H9 (cell line): ENCODE results near the gene DCDC1. TPM values are rescaled to one million over a fixed set of nuclear protein-coding genes. Genes with fewer than 3 reads are reported as not detected.

ENCODE experiments used
- DNase-seq: peaks from one replicate; pipeline ENCODE4 v3.0.0-alpha.2; 2017
- H2AFZ ChIP-seq: one replicate; pipeline ENCODE4 v1.6.1; 2013; ENCODE audit warnings: mild to moderate bottlenecking, low read length, control low read depth, moderate library complexity
- H2AK5ac ChIP-seq: 2 replicates; pipeline ENCODE4 v1.6.1; 2013; ENCODE audit warnings: low read length, control low read depth, mixed read lengths; ENCODE audit not compliant: insufficient read length
- H2BK120ac ChIP-seq: one replicate; pipeline ENCODE4 v1.6.1; 2013; ENCODE audit warnings: low read depth, mild to moderate bottlenecking, low read length, control low read depth, inconsistent platforms; ENCODE audit not compliant: poor library complexity, severe bottlenecking
- H2BK12ac ChIP-seq: 2 replicates; pipeline ENCODE4 v1.6.1; 2013; ENCODE audit warnings: low read length, control low read depth, mixed read lengths, low read depth; ENCODE audit not compliant: insufficient read length
- H2BK15ac ChIP-seq: 2 replicates; pipeline ENCODE4 v1.6.1; 2013; ENCODE audit warnings: low read depth, low read length, control low read depth
- H2BK20ac ChIP-seq: one replicate; pipeline ENCODE4 v1.6.1; 2013; ENCODE audit warnings: low read depth, mild to moderate bottlenecking, low read length, control low read depth, inconsistent platforms; ENCODE audit not compliant: poor library complexity, severe bottlenecking
- H2BK5ac ChIP-seq: 2 replicates; pipeline ENCODE4 v1.6.1; 2013; ENCODE audit warnings: low read length, control low read depth, mixed read lengths; ENCODE audit not compliant: insufficient read length
- H3K14ac ChIP-seq: 2 replicates; pipeline ENCODE4 v1.6.1; 2013; ENCODE audit warnings: low read length, control low read depth; ENCODE audit not compliant: insufficient read depth
- H3K18ac ChIP-seq: 2 replicates; pipeline ENCODE4 v1.6.1; 2013; ENCODE audit warnings: low read depth, mild to moderate bottlenecking, mixed read lengths, low read length, control low read depth; ENCODE audit not compliant: insufficient read length
- H3K23ac ChIP-seq: 2 replicates; pipeline ENCODE4 v1.6.1; 2013; ENCODE audit warnings: low read length, control low read depth, mixed read lengths, low read depth; ENCODE audit not compliant: insufficient read length
- H3K23me2 ChIP-seq: 2 replicates; pipeline ENCODE4 v1.6.1; 2013; ENCODE audit warnings: low read depth, mild to moderate bottlenecking, mixed read lengths, low read length, control low read depth; ENCODE audit not compliant: insufficient read length, poor library complexity, severe bottlenecking
- H3K27ac ChIP-seq: 2 replicates; pipeline ENCODE4 v1.5.1; 2013; ENCODE audit warnings: low read length, control low read depth, mixed read lengths, low read depth; ENCODE audit not compliant: insufficient read length
- H3K27me3 ChIP-seq: 2 replicates; pipeline ENCODE4 v1.6.1; 2013; ENCODE audit warnings: low read length, control low read depth, inconsistent platforms; ENCODE audit not compliant: insufficient read depth
- H3K4ac ChIP-seq: 2 replicates; pipeline ENCODE4 v1.6.1; 2013; ENCODE audit warnings: low read depth, mild to moderate bottlenecking, control low read depth, inconsistent platforms, low read length, moderate library complexity
- H3K4me1 ChIP-seq: 2 replicates; pipeline ENCODE4 v1.6.1; 2013; ENCODE audit warnings: low read length, control low read depth, inconsistent platforms; ENCODE audit not compliant: insufficient read depth
- H3K4me2 ChIP-seq: 2 replicates; pipeline ENCODE4 v1.6.1; 2013; ENCODE audit warnings: low read length, control low read depth, mixed read lengths; ENCODE audit not compliant: insufficient read length, insufficient read depth
- H3K56ac ChIP-seq: 2 replicates; pipeline ENCODE4 v1.6.1; 2013; ENCODE audit warnings: low read depth, mild to moderate bottlenecking, mixed read lengths, low read length, control low read depth; ENCODE audit not compliant: insufficient read length
- H3K79me1 ChIP-seq: 2 replicates; pipeline ENCODE4 v1.6.1; 2013; ENCODE audit warnings: low read depth, mild to moderate bottlenecking, moderate library complexity, low read length, control low read depth, inconsistent platforms; ENCODE audit not compliant: insufficient read depth, poor library complexity, severe bottlenecking
- H3K79me2 ChIP-seq: 2 replicates; pipeline ENCODE4 v1.6.1; 2013; ENCODE audit warnings: low read length, control low read depth, inconsistent platforms; ENCODE audit not compliant: insufficient read depth
- H3K9ac ChIP-seq: 2 replicates; pipeline ENCODE4 v1.6.1; 2013; ENCODE audit warnings: low read length, control low read depth, mixed read lengths; ENCODE audit not compliant: insufficient read length; ENCODE audit errors: extremely low read depth
- H3K9me3 ChIP-seq: one replicate; pipeline ENCODE4 v1.6.1; 2013; ENCODE audit warnings: low read depth, low read length, inconsistent platforms; ENCODE audit not compliant: control insufficient read depth
- H3T11ph ChIP-seq: one replicate; pipeline ENCODE4 v1.6.1; 2013; ENCODE audit warnings: mild to moderate bottlenecking, low read length, control low read depth, inconsistent platforms
- H4K20me1 ChIP-seq: one replicate; pipeline ENCODE4 v1.6.1; 2013; ENCODE audit not compliant: control insufficient read depth, insufficient read length, insufficient read depth
- H4K5ac ChIP-seq: 2 replicates; pipeline ENCODE4 v1.6.1; 2013; ENCODE audit warnings: low read depth, mild to moderate bottlenecking, mixed read lengths, low read length, control low read depth; ENCODE audit not compliant: insufficient read length
- H4K8ac ChIP-seq: replicated peaks from 2 replicates; pipeline ENCODE4 v1.6.1; 2013; ENCODE audit warnings: low read length, control low read depth, mixed read lengths, low read depth; ENCODE audit not compliant: insufficient read length
- H4K91ac ChIP-seq: 2 replicates; pipeline ENCODE4 v1.6.1; 2013; ENCODE audit warnings: low read depth, mild to moderate bottlenecking, moderate library complexity, mixed read lengths, low read length, control low read depth; ENCODE audit not compliant: insufficient read length
- H3K27ac Mint-ChIP-seq, 3 experiments: 2 replicates in 2 of 3; 3 replicates in 1 of 3; pipeline ENCODE4 v1.8.0; 2020 to 2021; ENCODE audit warnings: mixed read lengths in 3 of 3, mild to moderate bottlenecking in 1 of 3, moderate library complexity in 1 of 3
- H3K27me3 Mint-ChIP-seq: 2 replicates; pipeline ENCODE4 v1.8.0; 2021; ENCODE audit warnings: low read depth, mild to moderate bottlenecking, moderate library complexity, mixed read lengths
- H3K36me3 Mint-ChIP-seq, 3 experiments: 2 replicates in 2 of 3; 3 replicates in 1 of 3; pipeline ENCODE4 v1.8.0; 2020 to 2021; ENCODE audit warnings: low read depth in 3 of 3, mixed read lengths in 3 of 3; ENCODE audit not compliant: insufficient read depth in 1 of 3
- H3K4me1 Mint-ChIP-seq, 2 experiments: 2 replicates each; pipeline ENCODE4 v1.8.0; 2020; ENCODE audit warnings: mixed read lengths in 2 of 2
- H3K4me3 Mint-ChIP-seq, 2 experiments: 2 replicates in 1 of 2; 3 replicates in 1 of 2; pipeline ENCODE4 v1.8.0; 2020 to 2021; ENCODE audit warnings: mild to moderate bottlenecking in 2 of 2, mixed read lengths in 2 of 2, moderate library complexity in 1 of 2
- H3K9me3 Mint-ChIP-seq, 2 experiments: 2 replicates in 1 of 2; 3 replicates in 1 of 2; pipeline ENCODE4 v1.8.0; 2020; ENCODE audit warnings: mild to moderate bottlenecking in 2 of 2, mixed read lengths in 2 of 2, moderate library complexity in 1 of 2
- CTCF ChIP-seq: fragments of 200-600 bp; sonication (generic); conservative IDR thresholded peaks from 3 replicates; pipeline ENCODE4 v1.8.0; 2021; ENCODE audit warnings: antibody characterized with exemption, mild to moderate bottlenecking
- WGBS: extraction: QIAGEN DNeasy Blood & Tissue Kit; methylation state at CpG from one replicate; pipeline ENCODE4 v1.1.7; 2013; ENCODE audit warnings: missing lambda C conversion rate, low lambda C conversion rate, mixed read lengths; ENCODE audit not compliant: insufficient read length; ENCODE audit errors: extremely low coverage; 5-methylcytosine and 5-hydroxymethylcytosine counted together
- total RNA-seq: library from RNA; stranded (reverse); gene quantifications from 2 replicates; pipeline ENCODE4 v1.2.1, GENCODE V29; 2021

The DCDC1 gene
- total RNA-seq, 1 experiment from 2014 or later: 0.09 TPM

- Histone ChIP-seq H2AFZ (no peak overlapping the region), H2BK12ac (no peak overlapping the region), H3K4ac (no peak overlapping the region), H3K23ac (no peak overlapping the region), H3K27me3 (no peaks in the 10 kb centered on the region), H2BK5ac (no peak overlapping the region), H3K79me2 (no peaks in the 10 kb centered on the region), H3K14ac (no peak overlapping the region), H3T11ph (no peak overlapping the region), H3K18ac (no peak overlapping the region), H3K56ac (no peak overlapping the region), H3K23me2 (no peaks in the 10 kb centered on the region), H3K4me1 (no peaks in the 10 kb centered on the region), H3K27ac (no peak overlapping the region), H4K8ac (no peak overlapping the region), H2AK5ac (no peak overlapping the region), H2BK20ac (no peak overlapping the region), H4K20me1 (no peaks in the 10 kb centered on the region), H3K9ac (no peak overlapping the region), H3K9me3 (no peaks in the 10 kb centered on the region), H4K91ac (no peak overlapping the region), H3K4me2 (no peak overlapping the region), H3K79me1 (no peaks in the 10 kb centered on the region), H2BK120ac (no peak overlapping the region), H2BK15ac (no peak overlapping the region), H4K5ac (no peak overlapping the region)
- no peak for DNase-seq
- Mint-ChIP-seq H3K27ac (no peak overlapping the region), H3K4me3 (no peak overlapping the region), H3K36me3 (peaks cover 3 to 6% (median 4%) of the 10 kb centered on the region in 3 experiments; a peak in 3 of 7 replicates), H3K27me3 (no peaks in the 10 kb centered on the region; the same call in 1 of the 2 replicates), H3K4me1 (no peaks in the 10 kb centered on the region), H3K9me3 (peaks cover 5 to 8% of the 10 kb centered on the region in 2 experiments; a peak in 4 of 5 replicates)
- TF ChIP-seq CTCF: no peak
- no CpG with 5 or more reads among the region's 2 CpGs for WGBS
Observed at GRCh38 chr11:30935861-30936260, 433.7 kb downstream of the DCDC1 start.
